GM23338 (cell line): ENCODE data around the gene ANKRD40. TPM values are rescaled to one million over a fixed set of nuclear protein-coding genes. Genes with fewer than 3 reads are reported as not detected.

Source experiments
- ATAC-seq: fragments of 200-7000 bp; cut with Tn5 transposase; 3 replicates; pipeline ENCODE4 v1.9.1; 2020
- DNase-seq: peaks from one replicate; pipeline ENCODE4 v3.0.0-alpha.2; 2015; ENCODE audit warnings: low spot score
- H2AFZ ChIP-seq: fragments of 200-600 bp; sonication (generic); 2 replicates; pipeline ENCODE4 v1.8.0; 2016; ENCODE audit warnings: antibody characterized with exemption, mild to moderate bottlenecking, moderate library complexity
- H3F3A ChIP-seq: fragments of 200-600 bp; sonication (generic); replicated peaks from 2 replicates; pipeline ENCODE4 v1.8.0; 2017; ENCODE audit warnings: antibody characterized with exemption, mixed run types, low read depth
- H3K27ac ChIP-seq: fragments of 200-600 bp; sonication (generic); 2 replicates; pipeline ENCODE4 v1.6.1; 2016; ENCODE audit warnings: low read depth
- H3K27me3 ChIP-seq: fragments of 200-600 bp; sonication (generic); 2 replicates; pipeline ENCODE4 v1.8.0; 2016; ENCODE audit warnings: mild to moderate bottlenecking, mixed run types, moderate library complexity; ENCODE audit not compliant: insufficient read depth
- H3K36me3 ChIP-seq: fragments of 200-600 bp; sonication (generic); 2 replicates; pipeline ENCODE4 v1.8.0; 2016; ENCODE audit warnings: mild to moderate bottlenecking; ENCODE audit not compliant: insufficient read depth
- H3K4me1 ChIP-seq: fragments of 200-600 bp; sonication (generic); 2 replicates; pipeline ENCODE4 v1.8.0; 2016; ENCODE audit warnings: mild to moderate bottlenecking, moderate library complexity; ENCODE audit not compliant: insufficient read depth
- H3K4me2 ChIP-seq: fragments of 200-600 bp; sonication (generic); 2 replicates; pipeline ENCODE4 v1.7.1; 2017; ENCODE audit warnings: mixed run types
- H3K4me3 ChIP-seq: fragments of 200-600 bp; sonication (generic); 2 replicates; pipeline ENCODE4 v1.6.1; 2016; ENCODE audit warnings: mixed run types
- H3K79me2 ChIP-seq: fragments of 200-600 bp; sonication (generic); replicated peaks from 2 replicates; pipeline ENCODE4 v1.8.0; 2017; ENCODE audit warnings: mild to moderate bottlenecking; ENCODE audit not compliant: insufficient read depth
- H3K9me2 ChIP-seq: fragments of 200-600 bp; sonication (generic); 2 replicates; pipeline ENCODE4 v1.8.0; 2017; ENCODE audit not compliant: insufficient read depth
- H4K20me1 ChIP-seq: fragments of 200-600 bp; sonication (generic); replicated peaks from 2 replicates; pipeline ENCODE4 v1.8.0; 2017; ENCODE audit warnings: mild to moderate bottlenecking; ENCODE audit not compliant: insufficient read depth
- H3K27ac Mint-ChIP-seq: 2 replicates; pipeline ENCODE4 v1.8.0; 2020; ENCODE audit warnings: inconsistent platforms, mild to moderate bottlenecking, moderate library complexity, mixed read lengths
- H3K27me3 Mint-ChIP-seq: 3 replicates; pipeline ENCODE4 v1.8.0; 2022; ENCODE audit warnings: low read depth, mild to moderate bottlenecking, moderate library complexity, mixed read lengths, inconsistent platforms; ENCODE audit not compliant: insufficient read depth, poor library complexity
- H3K36me3 Mint-ChIP-seq: 3 replicates; pipeline ENCODE4 v1.8.0; 2021; ENCODE audit warnings: low read depth, mild to moderate bottlenecking, inconsistent platforms, moderate library complexity, mixed read lengths
- H3K4me1 Mint-ChIP-seq: 3 replicates; pipeline ENCODE4 v1.8.0; 2020; ENCODE audit warnings: mild to moderate bottlenecking, inconsistent platforms, mixed read lengths
- H3K4me3 Mint-ChIP-seq: 3 replicates; pipeline ENCODE4 v1.8.0; 2021; ENCODE audit warnings: moderate library complexity, mild to moderate bottlenecking, inconsistent platforms, mixed read lengths
- H3K9me3 Mint-ChIP-seq: 3 replicates; pipeline ENCODE4 v1.8.0; 2020; ENCODE audit warnings: moderate library complexity, mild to moderate bottlenecking, inconsistent platforms, mixed read lengths
- CREB1 ChIP-seq: fragments of 250-450 bp; sonication (Bioruptor Pico); IDR thresholded peaks from 2 replicates; pipeline ENCODE4 v1.5.0; 2020; ENCODE audit warnings: low read depth, mild to moderate bottlenecking, moderate library complexity
- EZH2 ChIP-seq: fragments of 200-600 bp; sonication (generic); IDR thresholded peaks from one replicate; pipeline ENCODE4 v1.8.0; 2017; ENCODE audit warnings: antibody characterized with exemption, mild to moderate bottlenecking, low read depth; ENCODE audit not compliant: unreplicated experiment
- EZH2phosphoT487 ChIP-seq: fragments of 200-600 bp; sonication (generic); IDR thresholded peaks from one replicate; pipeline ENCODE4 v1.8.1; 2018; ENCODE audit warnings: antibody characterized with exemption; ENCODE audit not compliant: unreplicated experiment
- POLR2AphosphoS5 ChIP-seq: IDR thresholded peaks from 2 replicates; pipeline ENCODE4 v1.6.1; 2016; ENCODE audit warnings: antibody characterized with exemption, low read depth
- STAT1 ChIP-seq: IDR thresholded peaks from one replicate; pipeline ENCODE4 v1.6.1; 2016; ENCODE audit warnings: antibody characterized with exemption; ENCODE audit not compliant: unreplicated experiment
- ZNF331 ChIP-seq: fragments of 250-450 bp; sonication (Bioruptor Pico); IDR thresholded peaks from 2 replicates; pipeline ENCODE4 v1.5.0; 2020; ENCODE audit warnings: low read depth, mild to moderate bottlenecking, moderate library complexity
- ZNF462 ChIP-seq: fragments of 250-450 bp; sonication (Bioruptor Pico); IDR thresholded peaks from 2 replicates; pipeline ENCODE4 v1.5.0; 2020; ENCODE audit warnings: mild to moderate bottlenecking, moderate library complexity
- polyA plus RNA-seq: library from polyadenylated mRNA; unstranded; fragments of >200 nt; fragmentation: Nextera tagmentation; extraction: Ambion mirVana; gene quantifications from 2 replicates; pipeline ENCODE4 v1.2.1, GENCODE V29; 2016
- total RNA-seq: library from RNA; depleted of rRNA; stranded (reverse); fragments of >200 nt; shearing (Covaris generic); gene quantifications from 2 replicates; pipeline ENCODE4 v1.2.3, GENCODE V29; 2014
- TF ChIP-seq, protein P1 (sequence below): IDR thresholded peaks from one replicate; pipeline ENCODE4 v1.6.1; 2018; ENCODE audit warnings: antibody characterized with exemption; ENCODE audit not compliant: unreplicated experiment

The ANKRD40 gene
- total and polyA plus RNA-seq, 2 experiments from 2014 or later: 19.0 to 42.1 TPM

DNA sequence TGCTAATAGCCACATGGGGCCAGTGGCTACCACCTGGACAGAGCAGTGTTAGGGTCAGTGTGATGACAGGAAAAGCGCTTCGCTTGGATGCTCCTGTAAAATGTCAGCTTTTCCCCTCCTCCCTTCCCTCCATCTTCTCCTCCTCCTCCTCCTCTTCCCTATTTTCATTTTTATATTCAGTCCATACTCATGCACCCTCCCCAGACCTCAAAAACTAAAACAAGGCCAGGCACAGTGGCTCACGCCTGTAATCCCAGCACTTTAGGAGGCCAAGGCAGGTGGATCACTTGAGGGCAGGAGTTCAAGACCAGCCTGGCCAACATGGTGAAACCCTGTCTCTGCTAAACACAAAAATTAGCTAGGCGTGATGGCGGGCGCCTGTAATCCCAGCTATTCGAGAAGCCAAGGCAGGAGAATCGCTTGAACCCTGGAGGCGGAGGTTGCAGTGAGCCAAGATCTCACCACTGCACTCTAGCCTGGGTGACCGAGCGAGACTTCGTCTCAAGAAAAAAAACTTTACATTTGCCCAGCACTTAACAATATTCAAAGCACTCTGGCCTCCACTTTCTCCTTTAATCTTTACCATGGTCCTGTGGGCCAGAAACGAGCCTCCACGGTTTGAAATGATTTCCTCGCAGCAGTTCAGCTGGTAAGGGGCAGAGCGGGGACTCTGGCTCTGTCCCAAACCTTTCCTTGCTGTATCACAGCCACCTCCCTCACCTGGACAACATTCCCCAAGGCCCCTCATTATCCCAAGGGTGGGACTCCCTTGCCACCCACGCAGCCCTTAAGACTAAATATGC, 21.8 kb downstream of the ANKRD40 start:
- Histone ChIP-seq H3K27ac (no peak overlapping the region), H3K9me2 (no peaks in the 10 kb centered on the region), H2AFZ (peak overlapping the region; percentile 86), H3K79me2 (no peaks in the 10 kb centered on the region), H4K20me1 (no peaks in the 10 kb centered on the region), H3F3A (0 out of 2 replicates have a peak, but pooled peaks cover 5% of the 10 kb centered on the region), H3K4me2 (no peak overlapping the region), H3K36me3 (no peaks in the 10 kb centered on the region), H3K4me3 (no peak overlapping the region), H3K4me1 (peaks cover 3% of the 10 kb centered on the region), H3K27me3 (no peaks in the 10 kb centered on the region)
- H3K36me3 Mint-ChIP-seq: no peaks in the 10 kb centered on the region
- H3K9me3 Mint-ChIP-seq: no peaks in the 10 kb centered on the region
- no peak overlapping the region for H3K4me3 Mint-ChIP-seq
- peaks cover 6% of the 10 kb centered on the region for H3K27me3 Mint-ChIP-seq
- TF ChIP-seq ZNF331: no peak
- DNase-seq (no peak), ATAC-seq (no peak)
- H3K4me1 Mint-ChIP-seq: peaks cover 41% of the 10 kb centered on the region
- peak overlapping the region; percentile 76; the same call in 1 of the 2 replicates for H3K27ac Mint-ChIP-seq

- H3K36me3 ChIP-seq: no peaks in the 10 kb centered on the region
- H3K9me3 Mint-ChIP-seq: no peaks in the 10 kb centered on the region
Observed at GRCh38 chr17:50685334-50685665, 22.4 kb downstream of the ANKRD40 start.

More at GRCh38 chr17:50685334-50685665, 22.4 kb downstream of the ANKRD40 start:
- Histone ChIP-seq H3F3A (no peaks in the 10 kb centered on the region), H3K9me2 (no peaks in the 10 kb centered on the region), H3K27me3 (no peaks in the 10 kb centered on the region), H3K79me2 (no peaks in the 10 kb centered on the region), H3K4me1 (peaks cover 3% of the 10 kb centered on the region; the same call in 1 of the 2 replicates), H3K27ac (no peak overlapping the region), H4K20me1 (no peaks in the 10 kb centered on the region), H2AFZ (no peak overlapping the region), H3K4me2 (no peak overlapping the region), H3K4me3 (no peak overlapping the region)
- no peaks in the 10 kb centered on the region for H3K36me3 Mint-ChIP-seq
- H3K4me1 Mint-ChIP-seq: peaks cover 35% of the 10 kb centered on the region
- TF ChIP-seq CREB1: no peak
- TF ChIP-seq ZNF462 (CRISPR knock-in tag): no peak
- TF ChIP-seq, protein P1, sequence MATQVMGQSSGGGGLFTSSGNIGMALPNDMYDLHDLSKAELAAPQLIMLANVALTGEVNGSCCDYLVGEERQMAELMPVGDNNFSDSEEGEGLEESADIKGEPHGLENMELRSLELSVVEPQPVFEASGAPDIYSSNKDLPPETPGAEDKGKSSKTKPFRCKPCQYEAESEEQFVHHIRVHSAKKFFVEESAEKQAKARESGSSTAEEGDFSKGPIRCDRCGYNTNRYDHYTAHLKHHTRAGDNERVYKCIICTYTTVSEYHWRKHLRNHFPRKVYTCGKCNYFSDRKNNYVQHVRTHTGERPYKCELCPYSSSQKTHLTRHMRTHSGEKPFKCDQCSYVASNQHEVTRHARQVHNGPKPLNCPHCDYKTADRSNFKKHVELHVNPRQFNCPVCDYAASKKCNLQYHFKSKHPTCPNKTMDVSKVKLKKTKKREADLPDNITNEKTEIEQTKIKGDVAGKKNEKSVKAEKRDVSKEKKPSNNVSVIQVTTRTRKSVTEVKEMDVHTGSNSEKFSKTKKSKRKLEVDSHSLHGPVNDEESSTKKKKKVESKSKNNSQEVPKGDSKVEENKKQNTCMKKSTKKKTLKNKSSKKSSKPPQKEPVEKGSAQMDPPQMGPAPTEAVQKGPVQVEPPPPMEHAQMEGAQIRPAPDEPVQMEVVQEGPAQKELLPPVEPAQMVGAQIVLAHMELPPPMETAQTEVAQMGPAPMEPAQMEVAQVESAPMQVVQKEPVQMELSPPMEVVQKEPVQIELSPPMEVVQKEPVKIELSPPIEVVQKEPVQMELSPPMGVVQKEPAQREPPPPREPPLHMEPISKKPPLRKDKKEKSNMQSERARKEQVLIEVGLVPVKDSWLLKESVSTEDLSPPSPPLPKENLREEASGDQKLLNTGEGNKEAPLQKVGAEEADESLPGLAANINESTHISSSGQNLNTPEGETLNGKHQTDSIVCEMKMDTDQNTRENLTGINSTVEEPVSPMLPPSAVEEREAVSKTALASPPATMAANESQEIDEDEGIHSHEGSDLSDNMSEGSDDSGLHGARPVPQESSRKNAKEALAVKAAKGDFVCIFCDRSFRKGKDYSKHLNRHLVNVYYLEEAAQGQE: no peak
- TF ChIP-seq STAT1: no peak
- TF ChIP-seq EZH2: no peak
- no peak for TF ChIP-seq EZH2phosphoT487
- no peak for TF ChIP-seq POLR2AphosphoS5
- ATAC-seq (no peak), DNase-seq (no peak)
- peaks cover 9% of the 10 kb centered on the region for H3K27me3 Mint-ChIP-seq
- no peak overlapping the region for H3K27ac Mint-ChIP-seq
- no peak overlapping the region for H3K4me3 Mint-ChIP-seq
